ENCODE measurements around the gene SERPINA3.

DNA sequence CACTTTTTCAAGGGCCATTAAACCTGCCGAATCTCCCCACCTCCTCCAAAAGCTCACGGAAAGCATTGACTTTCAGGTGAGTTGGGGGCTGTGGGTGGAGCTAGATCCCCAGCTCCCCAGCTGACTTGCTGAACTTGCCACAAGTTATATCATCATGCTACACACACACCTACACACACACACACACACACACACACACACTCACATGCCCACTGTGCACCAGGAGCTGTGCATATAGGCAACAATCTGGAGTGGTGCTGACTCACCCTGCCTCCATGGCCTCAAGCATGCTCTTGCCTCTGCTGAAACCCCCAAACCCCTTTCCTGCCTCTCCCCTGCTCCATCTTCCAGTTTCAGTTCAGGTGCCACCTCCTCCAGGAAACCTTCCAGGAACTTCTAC is 26.1 kb downstream of the SERPINA3 start:
- TF ChIP-seq, protein P1, sequence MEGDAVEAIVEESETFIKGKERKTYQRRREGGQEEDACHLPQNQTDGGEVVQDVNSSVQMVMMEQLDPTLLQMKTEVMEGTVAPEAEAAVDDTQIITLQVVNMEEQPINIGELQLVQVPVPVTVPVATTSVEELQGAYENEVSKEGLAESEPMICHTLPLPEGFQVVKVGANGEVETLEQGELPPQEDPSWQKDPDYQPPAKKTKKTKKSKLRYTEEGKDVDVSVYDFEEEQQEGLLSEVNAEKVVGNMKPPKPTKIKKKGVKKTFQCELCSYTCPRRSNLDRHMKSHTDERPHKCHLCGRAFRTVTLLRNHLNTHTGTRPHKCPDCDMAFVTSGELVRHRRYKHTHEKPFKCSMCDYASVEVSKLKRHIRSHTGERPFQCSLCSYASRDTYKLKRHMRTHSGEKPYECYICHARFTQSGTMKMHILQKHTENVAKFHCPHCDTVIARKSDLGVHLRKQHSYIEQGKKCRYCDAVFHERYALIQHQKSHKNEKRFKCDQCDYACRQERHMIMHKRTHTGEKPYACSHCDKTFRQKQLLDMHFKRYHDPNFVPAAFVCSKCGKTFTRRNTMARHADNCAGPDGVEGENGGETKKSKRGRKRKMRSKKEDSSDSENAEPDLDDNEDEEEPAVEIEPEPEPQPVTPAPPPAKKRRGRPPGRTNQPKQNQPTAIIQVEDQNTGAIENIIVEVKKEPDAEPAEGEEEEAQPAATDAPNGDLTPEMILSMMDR (IDR thresholded peaks at IDR 0.05): no peak
- TF ChIP-seq POLR2AphosphoS5 (IDR thresholded peaks at IDR 0.05): no peak
- TF ChIP-seq POLR2A (IDR thresholded peaks at IDR 0.05): no peak
- no peak for TF ChIP-seq EP300 (IDR thresholded peaks at IDR 0.05)
